Measurements from ENCODE around the gene MICALL2. TPM values are rescaled to one million over a fixed set of nuclear protein-coding genes. Genes with fewer than 3 reads are reported as not detected.

MICALL2 gene
- total RNA-seq, 1 experiment from 2014 or later = 15.7 TPM

GRCh38 chr7:1475991-1476390 is 16.7 kb upstream of the MICALL2 start:
- Mint-ChIP-seq H3K4me3 (no peak overlapping the region), H3K9me3 (no peaks in the 10 kb centered on the region), H3K27me3 (ENCODE audit: low read depth) (no peaks in the 10 kb centered on the region), H3K36me3 (peaks cover 4% of the 10 kb centered on the region), H3K27ac (no peak overlapping the region), H3K4me1 (no peaks in the 10 kb centered on the region)
- DNase-seq (ENCODE audit: low spot score) (no peak), ATAC-seq (no peak)
- POLR2A ChIA-PET = no interaction called here
- CTCF ChIA-PET = interaction anchor here (2.4 kb wide), 1 partner anchor 43 kb away, joined by 7 read pairs; no protein-coding TSS in a partner anchor
- TF ChIP-seq NR1H2 (CRISPR knock-in tag; IDR thresholded peaks at IDR 0.05) (no peak), ZNF416 (CRISPR knock-in tag; IDR thresholded peaks at IDR 0.05) (no peak)

- no peak for DNase-seq (ENCODE audit: low spot score)
- no peaks in the 10 kb centered on the region for H3K9me3 Mint-ChIP-seq
- ChIA-PET POLR2A (no interaction called here), CTCF (interaction anchor here (0.8 to 2.2 kb wide), 4 partner anchors 43 to 292 kb away, joined by 3 to 24 read pairs (median 4); no protein-coding TSS in a partner anchor)
- no peak for TF ChIP-seq MYBL2 (CRISPR knock-in tag; IDR thresholded peaks at IDR 0.05)
- TF ChIP-seq NFE2L1 (CRISPR knock-in tag; IDR thresholded peaks at IDR 0.05) = no peak
- no peak for TF ChIP-seq ZNF219 (CRISPR knock-in tag; IDR thresholded peaks at IDR 0.05; ENCODE audit: borderline replicate concordance)
- TF ChIP-seq GABPB1 (CRISPR knock-in tag; IDR thresholded peaks at IDR 0.05) = no peak
- TF ChIP-seq TEAD4 (CRISPR knock-in tag; IDR thresholded peaks at IDR 0.05) = no peak
- TF ChIP-seq NR2C2 (CRISPR knock-in tag; IDR thresholded peaks at IDR 0.05) = no peak
- no peak for TF ChIP-seq ZBTB21 (CRISPR knock-in tag; IDR thresholded peaks at IDR 0.05; ENCODE audit: borderline replicate concordance)
- TF ChIP-seq ZNF281 (CRISPR knock-in tag; IDR thresholded peaks at IDR 0.05) = no peak
- no peak for TF ChIP-seq CREB1 (CRISPR knock-in tag; IDR thresholded peaks at IDR 0.05)
- peaks cover 4% of the 10 kb centered on the region for H3K36me3 Mint-ChIP-seq
- no peaks in the 10 kb centered on the region for H3K27me3 Mint-ChIP-seq (ENCODE audit: low read depth)
- ATAC-seq = no peak
- H3K27ac Mint-ChIP-seq = no peak overlapping the region
- H3K4me1 Mint-ChIP-seq = no peaks in the 10 kb centered on the region
- H3K4me3 Mint-ChIP-seq = no peak overlapping the region
Observed at GRCh38 chr7:1475393-1475792, 16.1 kb upstream of the MICALL2 start.

- ATAC-seq = no peak
- CTCF ChIA-PET = interaction anchor here (0.6 to 2.2 kb wide), 41 partner anchors 9 to 665 kb away, joined by 3 to 24 read pairs (median 4); partner anchors contain the start of genes INTS1, MICALL2, TMEM184A and ZFAND2A
- H3K4me3 Mint-ChIP-seq = no peak overlapping the region
- DNase-seq (ENCODE audit: low spot score) = no peak
- no peaks in the 10 kb centered on the region for H3K27me3 Mint-ChIP-seq (ENCODE audit: low read depth)
- H3K27ac Mint-ChIP-seq = no peak overlapping the region; the same call in 1 of the 2 replicates
- no peaks in the 10 kb centered on the region for H3K9me3 Mint-ChIP-seq
- H3K36me3 Mint-ChIP-seq = peaks cover 4% of the 10 kb centered on the region
- POLR2A ChIA-PET = interaction anchor here (0.6 kb wide), 1 partner anchor 109 kb away, joined by 3 read pairs; no protein-coding TSS in a partner anchor
- no peaks in the 10 kb centered on the region for H3K4me1 Mint-ChIP-seq
- TF ChIP-seq ZNF671 (CRISPR knock-in tag; IDR thresholded peaks at IDR 0.05) (no peak), IRF1 (CRISPR knock-in tag; IDR thresholded peaks at IDR 0.05) (no peak), TEAD1 (CRISPR knock-in tag; IDR thresholded peaks at IDR 0.05) (no peak), TP53 (CRISPR knock-in tag; IDR thresholded peaks at IDR 0.05) (no peak), GABPB1 (CRISPR knock-in tag; IDR thresholded peaks at IDR 0.05) (no peak), ZBTB43 (CRISPR knock-in tag; IDR thresholded peaks at IDR 0.05) (no peak), EMX1 (CRISPR knock-in tag; IDR thresholded peaks at IDR 0.05) (no peak), ZNF232 (CRISPR knock-in tag; IDR thresholded peaks at IDR 0.05) (no peak), ESRRA (CRISPR knock-in tag; IDR thresholded peaks at IDR 0.05; ENCODE audit: borderline replicate concordance) (no peak), ZSCAN18 (CRISPR knock-in tag; IDR thresholded peaks at IDR 0.05) (no peak), ATF2 (CRISPR knock-in tag; IDR thresholded peaks at IDR 0.05; ENCODE audit: borderline replicate concordance, low read depth) (no peak), PRRX2 (CRISPR knock-in tag; IDR thresholded peaks at IDR 0.05) (no peak), SMAD4 (CRISPR knock-in tag; IDR thresholded peaks at IDR 0.05) (no peak), AR (CRISPR knock-in tag; IDR thresholded peaks at IDR 0.05) (no peak)
Observed at GRCh38 chr7:1474736-1475135, 15.5 kb upstream of the MICALL2 start.
